HepG2 (cell line): ENCODE measurements around the gene TUT1. TPM values are rescaled to one million over a fixed set of nuclear protein-coding genes. Genes with fewer than 3 reads are reported as not detected.

ENCODE experiments used
- BCL6 ChIP-seq: IDR thresholded peaks from 2 replicates; pipeline ENCODE4 v1.6.1; 2016; ENCODE audit warnings: missing genetic modification reagents, missing compliant biosample characterization
- CENPBD1 ChIP-seq: sonication (generic); formaldehyde crosslinking; IDR thresholded peaks from 2 replicates; pipeline ENCODE4 v1.8.0; 2022; ENCODE audit warnings: missing genetic modification reagents, low read depth, mild to moderate bottlenecking, borderline replicate concordance
- FIP1L1 ChIP-seq: fragments of 200-400 bp; formaldehyde crosslinking; IDR thresholded peaks from 2 replicates; pipeline ENCODE4 v1.6.1; 2018; ENCODE audit warnings: low read depth, mild to moderate bottlenecking, low read length, moderate library complexity, borderline replicate concordance; ENCODE audit not compliant: insufficient read depth
- FOSL2 ChIP-seq: sonication (generic); formaldehyde crosslinking; IDR thresholded peaks from 2 replicates; pipeline ENCODE4 v1.4.0; 2020; ENCODE audit warnings: missing genetic modification reagents
- HNRNPK ChIP-seq: fragments of 200-400 bp; formaldehyde crosslinking; IDR thresholded peaks from 2 replicates; pipeline ENCODE4 v1.6.1; 2018; ENCODE audit warnings: low read length, low read depth, moderate library complexity, mild to moderate bottlenecking; ENCODE audit not compliant: poor library complexity, severe bottlenecking
- HOXA3 ChIP-seq: sonication (generic); formaldehyde crosslinking; IDR thresholded peaks from 2 replicates; pipeline ENCODE4 v1.5.0; 2020; ENCODE audit warnings: missing genetic modification reagents
- NCOA2 ChIP-seq: sonication (generic); formaldehyde crosslinking; IDR thresholded peaks from 2 replicates; pipeline ENCODE4 v1.8.0; 2022; ENCODE audit warnings: inconsistent platforms
- PBX3 ChIP-seq: sonication (generic); formaldehyde crosslinking; IDR thresholded peaks from 2 replicates; pipeline ENCODE4 v1.8.1; 2023; ENCODE audit warnings: missing genetic modification reagents, inconsistent platforms, borderline replicate concordance
- POLR2A ChIP-seq, 2 experiments: IDR thresholded peaks; 2 replicates each; pipeline ENCODE4 v1.6.1; 2011; ENCODE audit warnings: low read depth in 2 of 2, low read length in 2 of 2, mild to moderate bottlenecking in 1 of 2, moderate library complexity in 1 of 2; ENCODE audit not compliant: insufficient read depth in 1 of 2
- SIN3A ChIP-seq: IDR thresholded peaks from 2 replicates; pipeline ENCODE4 v1.6.1; 2011; ENCODE audit warnings: low read depth, mild to moderate bottlenecking, control low read depth, low read length, borderline replicate concordance
- SOX5 ChIP-seq: IDR thresholded peaks from 2 replicates; pipeline ENCODE4 v1.6.1; 2016; ENCODE audit warnings: borderline replicate concordance
- STAG1 ChIP-seq: sonication (generic); formaldehyde crosslinking; IDR thresholded peaks from 2 replicates; pipeline ENCODE4 v1.4.0; 2020; ENCODE audit warnings: missing genetic modification reagents
- ZMYM3 ChIP-seq: sonication (generic); formaldehyde crosslinking; IDR thresholded peaks from 2 replicates; pipeline ENCODE4 v1.5.1; 2020; ENCODE audit warnings: mild to moderate bottlenecking, missing genetic modification reagents
- ZNF329 ChIP-seq: sonication (generic); formaldehyde crosslinking; IDR thresholded peaks from 2 replicates; pipeline ENCODE4 v1.9.0; 2021; ENCODE audit warnings: low read depth, mild to moderate bottlenecking, missing genetic modification reagents
- ZNF441 ChIP-seq: sonication (generic); formaldehyde crosslinking; IDR thresholded peaks from 2 replicates; pipeline ENCODE4 v1.7.0; 2021; ENCODE audit warnings: missing genetic modification reagents, borderline replicate concordance
- ZNF446 ChIP-seq: sonication (generic); formaldehyde crosslinking; IDR thresholded peaks from 2 replicates; pipeline ENCODE4 v1.5.0; 2020; ENCODE audit warnings: mild to moderate bottlenecking, missing genetic modification reagents
- ZNF564 ChIP-seq: sonication (generic); formaldehyde crosslinking; IDR thresholded peaks from 2 replicates; pipeline ENCODE4 v1.8.1; 2023; ENCODE audit warnings: mild to moderate bottlenecking, missing genetic modification reagents
- ZNF605 ChIP-seq: sonication (generic); formaldehyde crosslinking; IDR thresholded peaks from 2 replicates; pipeline ENCODE4 v1.8.0; 2022; ENCODE audit warnings: mild to moderate bottlenecking, missing genetic modification reagents
- ZNF607 ChIP-seq: sonication (generic); formaldehyde crosslinking; IDR thresholded peaks from 2 replicates; pipeline ENCODE4 v1.5.1; 2020; ENCODE audit warnings: missing genetic modification reagents, mild to moderate bottlenecking, borderline replicate concordance
- ZNF629 ChIP-seq: sonication (generic); formaldehyde crosslinking; conservative IDR thresholded peaks from 2 replicates; pipeline ENCODE4 v1.5.0; 2020; ENCODE audit warnings: missing genetic modification reagents
- ZNF772 ChIP-seq: sonication (generic); formaldehyde crosslinking; IDR thresholded peaks from 2 replicates; pipeline ENCODE4 v1.5.0; 2020; ENCODE audit warnings: mild to moderate bottlenecking, missing genetic modification reagents
- polyA plus RNA-seq, 8 experiments: library from polyadenylated mRNA; depleted of rRNA in 3 of 8; stranded (reverse) in 7 of 8; unstranded in 1 of 8; fragments of >200 nt; fragmentation: Illumina TruSeq in 4 of 8; extraction: Trizol in 4 of 8; gene quantifications; 2 replicates each; pipeline versions ENCODE4 v1.2.1 to v1.2.3, GENCODE V29; 2011 to 2016; ENCODE audit warnings: low read depth in 4 of 8, missing spikeins in 1 of 8, mixed read lengths in 1 of 8; ENCODE audit not compliant: insufficient read depth in 1 of 8
- total RNA-seq, 5 experiments: library from RNA; depleted of rRNA; stranded (reverse); fragments of >200 nt; fragmentation: Illumina TruSeq; extraction: Trizol; gene quantifications; 2 replicates each; pipeline ENCODE4 v1.2.3, GENCODE V29; 2016; ENCODE audit warnings: low read depth in 1 of 5
- TF ChIP-seq, protein P1 (sequence below): sonication (generic); formaldehyde crosslinking; IDR thresholded peaks from 2 replicates; pipeline ENCODE4 v1.4.0; 2020; ENCODE audit warnings: missing genetic modification reagents
- TF ChIP-seq, protein P2 (sequence below): sonication (generic); formaldehyde crosslinking; IDR thresholded peaks from 2 replicates; pipeline ENCODE4 v1.4.0; 2020; ENCODE audit warnings: missing genetic modification reagents, mild to moderate bottlenecking, borderline replicate concordance
- TF ChIP-seq, protein P3 (sequence below): IDR thresholded peaks from 2 replicates; pipeline ENCODE4 v1.6.1; 2016; ENCODE audit warnings: missing genetic modification reagents, missing compliant biosample characterization

TUT1 gene
- total and polyA plus RNA-seq, 2 of the 13 experiments (the other 11 are each of a cell fraction or from before 2014, with no cell fraction given): 9.7 to 14.3 TPM

DNA sequence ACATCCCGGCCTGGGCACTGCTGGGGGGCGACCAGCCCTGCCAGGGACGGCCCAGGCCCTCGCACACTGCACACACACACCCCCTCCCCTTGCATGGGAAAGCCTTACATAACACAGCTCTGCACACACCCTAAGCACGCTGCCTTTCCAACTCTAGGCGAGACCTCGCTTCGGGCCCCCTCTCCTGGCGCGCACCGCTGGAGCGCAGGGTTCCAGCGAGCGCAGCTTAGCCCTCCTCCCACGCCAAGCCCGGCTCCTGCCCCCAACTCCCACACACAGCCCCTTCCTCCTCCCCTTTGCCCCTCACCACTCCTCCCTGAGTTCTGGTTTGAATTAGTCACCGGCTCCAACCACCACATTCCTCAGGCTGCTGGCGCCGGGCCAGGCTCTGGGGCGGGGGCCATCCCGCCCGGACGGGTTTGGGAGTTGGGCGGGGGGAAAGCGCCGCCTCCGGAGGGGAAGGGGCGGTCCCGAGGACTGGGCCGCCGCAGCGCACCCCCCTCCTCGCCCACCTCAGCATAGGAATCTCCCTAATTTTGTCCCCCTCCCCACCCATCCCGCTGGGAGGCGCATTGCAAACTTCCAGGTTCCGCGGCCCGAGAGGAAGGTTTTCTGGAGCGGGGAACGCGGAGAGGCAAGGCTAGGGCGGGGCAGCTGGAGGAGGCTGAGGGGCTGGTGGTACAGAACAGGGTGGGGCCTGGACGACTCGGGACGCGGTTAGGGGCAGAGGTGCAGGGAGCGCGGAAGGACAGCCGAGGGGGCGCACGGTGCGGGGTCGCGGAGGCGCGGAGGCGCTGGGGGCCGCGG is 45.7 kb downstream of the TUT1 start (continued):
- peak; percentile 89 for TF ChIP-seq FOSL2 (CRISPR knock-in tag)
- TF ChIP-seq CENPBD1 (CRISPR knock-in tag): no peak
- TF ChIP-seq SIN3A: 0 out of 2 replicates have a peak, but pooled peaks have one; percentile 46
- TF ChIP-seq NCOA2 (CRISPR knock-in tag): no peak; the same call in 1 of the 2 replicates
- TF ChIP-seq STAG1 (CRISPR knock-in tag): peak; percentile 33; the same call in 1 of the 2 replicates
- TF ChIP-seq, protein P1, sequence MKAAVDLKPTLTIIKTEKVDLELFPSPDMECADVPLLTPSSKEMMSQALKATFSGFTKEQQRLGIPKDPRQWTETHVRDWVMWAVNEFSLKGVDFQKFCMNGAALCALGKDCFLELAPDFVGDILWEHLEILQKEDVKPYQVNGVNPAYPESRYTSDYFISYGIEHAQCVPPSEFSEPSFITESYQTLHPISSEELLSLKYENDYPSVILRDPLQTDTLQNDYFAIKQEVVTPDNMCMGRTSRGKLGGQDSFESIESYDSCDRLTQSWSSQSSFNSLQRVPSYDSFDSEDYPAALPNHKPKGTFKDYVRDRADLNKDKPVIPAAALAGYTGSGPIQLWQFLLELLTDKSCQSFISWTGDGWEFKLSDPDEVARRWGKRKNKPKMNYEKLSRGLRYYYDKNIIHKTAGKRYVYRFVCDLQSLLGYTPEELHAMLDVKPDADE (CRISPR knock-in tag): 0 out of 2 replicates have a peak, but pooled peaks have one; percentile 26
- peak; percentile 86 for TF ChIP-seq ZNF772
- TF ChIP-seq HOXA3 (CRISPR knock-in tag): peak; percentile 49
- TF ChIP-seq ZNF605 (CRISPR knock-in tag): peak; percentile 53; the same call in 1 of the 2 replicates
- TF ChIP-seq ZNF564 (CRISPR knock-in tag): peak; percentile 46; the same call in 1 of the 2 replicates
- peak; percentile 52; the same call in 1 of the 2 replicates for TF ChIP-seq SOX5 (CRISPR knock-in tag)
- TF ChIP-seq ZNF629 (CRISPR knock-in tag): 0 out of 2 replicates have a peak, but pooled peaks have one; percentile 8
- TF ChIP-seq FIP1L1: no peak
- peak; percentile 44; the same call in 1 of the 2 replicates for TF ChIP-seq ZMYM3 (CRISPR knock-in tag)
- peak; percentile 96 for TF ChIP-seq HNRNPK
- TF ChIP-seq ZNF441: peak; percentile 50; the same call in 1 of the 2 replicates
- TF ChIP-seq, protein P2, sequence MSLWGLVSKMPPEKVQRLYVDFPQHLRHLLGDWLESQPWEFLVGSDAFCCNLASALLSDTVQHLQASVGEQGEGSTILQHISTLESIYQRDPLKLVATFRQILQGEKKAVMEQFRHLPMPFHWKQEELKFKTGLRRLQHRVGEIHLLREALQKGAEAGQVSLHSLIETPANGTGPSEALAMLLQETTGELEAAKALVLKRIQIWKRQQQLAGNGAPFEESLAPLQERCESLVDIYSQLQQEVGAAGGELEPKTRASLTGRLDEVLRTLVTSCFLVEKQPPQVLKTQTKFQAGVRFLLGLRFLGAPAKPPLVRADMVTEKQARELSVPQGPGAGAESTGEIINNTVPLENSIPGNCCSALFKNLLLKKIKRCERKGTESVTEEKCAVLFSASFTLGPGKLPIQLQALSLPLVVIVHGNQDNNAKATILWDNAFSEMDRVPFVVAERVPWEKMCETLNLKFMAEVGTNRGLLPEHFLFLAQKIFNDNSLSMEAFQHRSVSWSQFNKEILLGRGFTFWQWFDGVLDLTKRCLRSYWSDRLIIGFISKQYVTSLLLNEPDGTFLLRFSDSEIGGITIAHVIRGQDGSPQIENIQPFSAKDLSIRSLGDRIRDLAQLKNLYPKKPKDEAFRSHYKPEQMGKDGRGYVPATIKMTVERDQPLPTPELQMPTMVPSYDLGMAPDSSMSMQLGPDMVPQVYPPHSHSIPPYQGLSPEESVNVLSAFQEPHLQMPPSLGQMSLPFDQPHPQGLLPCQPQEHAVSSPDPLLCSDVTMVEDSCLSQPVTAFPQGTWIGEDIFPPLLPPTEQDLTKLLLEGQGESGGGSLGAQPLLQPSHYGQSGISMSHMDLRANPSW (CRISPR knock-in tag): no peak; the same call in 1 of the 2 replicates
- TF ChIP-seq, protein P3, sequence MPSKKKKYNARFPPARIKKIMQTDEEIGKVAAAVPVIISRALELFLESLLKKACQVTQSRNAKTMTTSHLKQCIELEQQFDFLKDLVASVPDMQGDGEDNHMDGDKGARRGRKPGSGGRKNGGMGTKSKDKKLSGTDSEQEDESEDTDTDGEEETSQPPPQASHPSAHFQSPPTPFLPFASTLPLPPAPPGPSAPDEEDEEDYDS (CRISPR knock-in tag): peak; percentile 55; the same call in 1 of the 2 replicates
- peak; percentile 91; the same call in 1 of the 2 replicates for TF ChIP-seq ZNF607 (CRISPR knock-in tag)
- no peak for TF ChIP-seq PBX3 (CRISPR knock-in tag)
- no peak for TF ChIP-seq POLR2A (IDR thresholded peaks at IDR 0.05; ENCODE audit: insufficient read depth in 1 of 2, low read depth in 2 of 2, low read length in 2 of 2)
- 0 out of 2 replicates have a peak, but pooled peaks have one; percentile 52 for TF ChIP-seq ZNF329 (CRISPR knock-in tag)
- TF ChIP-seq ZNF446 (CRISPR knock-in tag): peak; percentile 32; the same call in 1 of the 2 replicates
- TF ChIP-seq BCL6 (CRISPR knock-in tag): 0 out of 2 replicates have a peak, but pooled peaks have one; percentile 27
